ENCODE measurements around the gene PEX3.
"Not testable (repeated sequence)": the region's sequence is repeated elsewhere in the genome, so short reads cannot be mapped to it uniquely, and the experiment has no call there.

DNA sequence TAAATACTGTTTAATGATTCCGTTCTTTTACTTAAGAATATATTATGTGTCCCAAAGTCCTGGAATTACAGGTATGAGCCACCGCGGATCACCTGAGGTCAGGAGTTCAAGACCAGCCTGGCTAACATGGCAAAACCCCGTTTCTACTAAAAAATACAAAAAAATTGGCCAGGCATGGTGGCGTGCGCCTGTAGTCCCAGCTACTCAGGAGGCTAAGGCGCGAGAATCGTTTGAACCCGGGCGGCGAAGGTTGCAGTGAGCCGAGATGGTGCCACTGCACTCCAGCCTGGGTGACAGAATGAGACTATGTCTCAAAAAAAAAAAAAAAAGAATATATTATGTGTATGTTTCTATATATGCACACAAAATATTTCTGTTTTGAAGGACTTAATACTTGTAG is 59.7 kb downstream of the PEX3 start:
- TF ChIP-seq, protein P1, sequence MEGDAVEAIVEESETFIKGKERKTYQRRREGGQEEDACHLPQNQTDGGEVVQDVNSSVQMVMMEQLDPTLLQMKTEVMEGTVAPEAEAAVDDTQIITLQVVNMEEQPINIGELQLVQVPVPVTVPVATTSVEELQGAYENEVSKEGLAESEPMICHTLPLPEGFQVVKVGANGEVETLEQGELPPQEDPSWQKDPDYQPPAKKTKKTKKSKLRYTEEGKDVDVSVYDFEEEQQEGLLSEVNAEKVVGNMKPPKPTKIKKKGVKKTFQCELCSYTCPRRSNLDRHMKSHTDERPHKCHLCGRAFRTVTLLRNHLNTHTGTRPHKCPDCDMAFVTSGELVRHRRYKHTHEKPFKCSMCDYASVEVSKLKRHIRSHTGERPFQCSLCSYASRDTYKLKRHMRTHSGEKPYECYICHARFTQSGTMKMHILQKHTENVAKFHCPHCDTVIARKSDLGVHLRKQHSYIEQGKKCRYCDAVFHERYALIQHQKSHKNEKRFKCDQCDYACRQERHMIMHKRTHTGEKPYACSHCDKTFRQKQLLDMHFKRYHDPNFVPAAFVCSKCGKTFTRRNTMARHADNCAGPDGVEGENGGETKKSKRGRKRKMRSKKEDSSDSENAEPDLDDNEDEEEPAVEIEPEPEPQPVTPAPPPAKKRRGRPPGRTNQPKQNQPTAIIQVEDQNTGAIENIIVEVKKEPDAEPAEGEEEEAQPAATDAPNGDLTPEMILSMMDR (IDR thresholded peaks at IDR 0.05; ENCODE audit: low read length): not testable (repeated sequence)
- not testable (repeated sequence) for TF ChIP-seq EZH2 (IDR thresholded peaks at IDR 0.05; ENCODE audit: borderline replicate concordance, low read length)

Data from OCI-LY1 (cell line).